WERI-Rb-1 (cell line): Measurements from ENCODE around the gene LHX3.

Source experiments
- DNase-seq: peaks from one replicate; pipeline ENCODE4 v3.0.0-alpha.2; 2020
- H3K27ac ChIP-seq: fragments of 250-450 bp; sonication (Bioruptor Pico); 2 replicates; pipeline ENCODE4 v1.5.1; 2020; ENCODE audit warnings: mild to moderate bottlenecking, moderate library complexity
- H3K27me3 ChIP-seq: fragments of 250-450 bp; sonication (Bioruptor Pico); 2 replicates; pipeline ENCODE4 v1.5.1; 2021; ENCODE audit warnings: mild to moderate bottlenecking, low read depth, moderate library complexity; ENCODE audit not compliant: insufficient read depth, severe bottlenecking
- H3K36me3 ChIP-seq: fragments of 250-450 bp; sonication (Bioruptor Pico); 2 replicates; pipeline ENCODE4 v1.5.1; 2020; ENCODE audit warnings: mild to moderate bottlenecking, moderate library complexity
- H3K4me3 ChIP-seq: 2 replicates; pipeline ENCODE4 v1.5.1; 2011; ENCODE audit warnings: low read depth, mild to moderate bottlenecking, control low read depth, low read length
- H3K9me3 ChIP-seq: fragments of 250-450 bp; sonication (Bioruptor Pico); 2 replicates; pipeline ENCODE4 v1.5.1; 2021; ENCODE audit warnings: mild to moderate bottlenecking, moderate library complexity; ENCODE audit not compliant: severe bottlenecking
- CTCF ChIP-seq: IDR thresholded peaks from 2 replicates; pipeline ENCODE4 v1.5.1; 2011; ENCODE audit warnings: low read depth, mild to moderate bottlenecking, control low read depth, inconsistent platforms, low read length

Gene LHX3

GRCh38 chr9:136231478-136232297 lies 26.8 kb upstream of the LHX3 start:
- peak; percentile 86 for DNase-seq
- no peak for TF ChIP-seq CTCF
- H3K27ac ChIP-seq = peak overlapping the region; percentile 88
- H3K36me3 ChIP-seq = peaks cover 53% of the 10 kb centered on the region
- peak overlapping the region; percentile 5; the same call in 1 of the 2 replicates for H3K4me3 ChIP-seq
- H3K27me3 ChIP-seq = no peaks in the 10 kb centered on the region
- no peaks in the 10 kb centered on the region for H3K9me3 ChIP-seq

GRCh38 chr9:136230773-136231172 lies 25.8 kb upstream of the LHX3 start:
- TF ChIP-seq CTCF = no peak
- no peak for DNase-seq
- Histone ChIP-seq H3K27me3 (no peaks in the 10 kb centered on the region), H3K4me3 (no peak overlapping the region), H3K27ac (peak overlapping the region; percentile 35; the same call in 1 of the 2 replicates), H3K9me3 (no peaks in the 10 kb centered on the region), H3K36me3 (peaks cover 54% of the 10 kb centered on the region)

DNA sequence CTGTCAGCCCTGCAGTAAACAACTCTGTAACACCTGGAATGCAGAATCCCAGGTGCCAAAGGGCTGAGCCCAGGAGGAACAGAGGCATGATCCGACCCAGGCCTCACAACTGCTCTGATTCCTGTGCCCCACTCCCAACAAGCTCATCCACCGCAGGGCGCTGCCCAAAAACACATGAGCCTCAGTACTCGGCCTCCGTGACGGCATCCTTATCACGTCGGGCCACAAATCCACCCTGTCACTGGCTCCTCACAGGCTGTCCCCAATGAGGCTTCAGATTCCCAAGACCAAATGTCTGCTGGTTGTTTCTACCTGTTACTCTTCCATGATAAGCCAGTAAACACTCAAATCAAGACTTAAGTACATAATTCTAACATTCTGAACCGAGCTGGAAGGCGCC lies 25.4 kb upstream of the LHX3 start:
- TF ChIP-seq CTCF = no peak
- Histone ChIP-seq H3K4me3 (no peak overlapping the region), H3K9me3 (no peaks in the 10 kb centered on the region), H3K27me3 (no peaks in the 10 kb centered on the region), H3K36me3 (peaks cover 54% of the 10 kb centered on the region), H3K27ac (peak overlapping the region; percentile 35; the same call in 1 of the 2 replicates)
- DNase-seq = no peak

GRCh38 chr9:136229096-136230065 lies 24.5 kb upstream of the LHX3 start:
- no peak overlapping the region for H3K4me3 ChIP-seq
- no peak for DNase-seq
- H3K27me3 ChIP-seq = no peaks in the 10 kb centered on the region
- peak overlapping the region; percentile 73 for H3K27ac ChIP-seq
- TF ChIP-seq CTCF = no peak
- H3K9me3 ChIP-seq = no peaks in the 10 kb centered on the region
- peaks cover 55% of the 10 kb centered on the region for H3K36me3 ChIP-seq

GRCh38 chr9:136228107-136228875 lies 23.4 kb upstream of the LHX3 start:
- no peak overlapping the region for H3K4me3 ChIP-seq

More at GRCh38 chr9:136228107-136228875, 23.4 kb upstream of the LHX3 start:
- Histone ChIP-seq H3K27me3 (no peaks in the 10 kb centered on the region), H3K9me3 (no peaks in the 10 kb centered on the region), H3K36me3 (peaks cover 56% of the 10 kb centered on the region), H3K27ac (peak overlapping the region; percentile 73)
- DNase-seq = no peak
- TF ChIP-seq CTCF = no peak
